CD14-positive monocyte (primary cell): ENCODE data around the gene BICD1. TPM values are rescaled to one million over a fixed set of nuclear protein-coding genes. Genes with fewer than 3 reads are reported as not detected.

Experiments used
- DNase-seq, 3 donors: peaks; one replicate each; pipeline ENCODE4 v3.0.0-alpha.2; 2011 to 2022
- H2AFZ ChIP-seq: 2 replicates; pipeline ENCODE4 v1.6.0; 2012; ENCODE audit warnings: mild to moderate bottlenecking, low read depth, low read length, inconsistent platforms; ENCODE audit not compliant: insufficient read depth, poor library complexity, severe bottlenecking
- H3K27ac ChIP-seq, 2 donors: 1 replicate in 1 of 2; 2 replicates in 1 of 2; pipeline ENCODE4 v1.5.1; 2012 to 2013; ENCODE audit warnings: low read length in 2 of 2, control low read depth in 1 of 2, inconsistent platforms in 1 of 2, low read depth in 1 of 2, mild to moderate bottlenecking in 1 of 2
- H3K27me3 ChIP-seq, 2 donors: one replicate each; pipeline versions ENCODE4 v1.6.0 to v1.6.1; 2011 to 2013; ENCODE audit warnings: low read length in 2 of 2; ENCODE audit not compliant: control insufficient read depth in 2 of 2, insufficient read depth in 2 of 2
- H3K36me3 ChIP-seq, 2 donors: replicated peaks in 1 of 2; 1 replicate in 1 of 2; 2 replicates in 1 of 2; pipeline versions ENCODE4 v1.5.1 to v1.6.1; 2012 to 2013; ENCODE audit warnings: low read length in 2 of 2, control low read depth in 1 of 2, inconsistent platforms in 1 of 2, mild to moderate bottlenecking in 1 of 2; ENCODE audit not compliant: insufficient read depth in 2 of 2, control insufficient read depth in 1 of 2
- H3K4me1 ChIP-seq, 2 donors: 1 replicate in 1 of 2; 2 replicates in 1 of 2; pipeline versions ENCODE4 v1.5.1 to v1.6.1; 2012 to 2013; ENCODE audit warnings: low read length in 2 of 2, control low read depth in 1 of 2, inconsistent platforms in 1 of 2, mild to moderate bottlenecking in 1 of 2, moderate library complexity in 1 of 2; ENCODE audit not compliant: insufficient read depth in 2 of 2, control insufficient read depth in 1 of 2
- H3K4me2 ChIP-seq: replicated peaks from 2 replicates; pipeline ENCODE3; 2012; ENCODE audit warnings: low read length, moderate library complexity, mild to moderate bottlenecking; ENCODE audit not compliant: poor library complexity, severe bottlenecking; ENCODE audit errors: extremely low read depth
- H3K4me3 ChIP-seq, 3 experiments: fragments of 200-600 bp in 1 of 3; sonication (generic) in 1 of 3; replicated peaks in 1 of 3; 1 replicate in 2 of 3; 2 replicates in 1 of 3; pipeline ENCODE4 v1.5.1; 2011 to 2013; ENCODE audit warnings: low read length in 3 of 3, mild to moderate bottlenecking in 3 of 3, control low read depth in 2 of 3, low read depth in 2 of 3, inconsistent platforms in 1 of 3, moderate library complexity in 1 of 3
- H3K79me2 ChIP-seq: 2 replicates; pipeline ENCODE4 v1.6.0; 2012; ENCODE audit warnings: mild to moderate bottlenecking, control low read depth, inconsistent platforms, low read length, moderate library complexity; ENCODE audit not compliant: insufficient read depth
- H3K9ac ChIP-seq: 2 replicates; pipeline ENCODE4 v1.6.0; 2017; ENCODE audit warnings: low read length, mild to moderate bottlenecking; ENCODE audit not compliant: insufficient read depth, poor library complexity, severe bottlenecking
- H3K9me3 ChIP-seq, 2 donors: replicated peaks in 1 of 2; 1 replicate in 1 of 2; 2 replicates in 1 of 2; pipeline versions ENCODE4 v1.5.1 to v1.6.1; 2012 to 2013; ENCODE audit warnings: low read length in 2 of 2, control low read depth in 1 of 2; ENCODE audit not compliant: control insufficient read depth in 1 of 2, insufficient read depth in 1 of 2
- H4K20me1 ChIP-seq: 2 replicates; pipeline ENCODE4 v1.6.0; 2012; ENCODE audit warnings: mild to moderate bottlenecking, low read length, control low read depth, moderate library complexity; ENCODE audit not compliant: insufficient read depth
- H3K27ac Mint-ChIP-seq, 7 donors: one replicate each; pipeline ENCODE4 v1.8.0; 2020; ENCODE audit warnings: mild to moderate bottlenecking in 7 of 7, mixed read lengths in 7 of 7, moderate library complexity in 6 of 7, inconsistent platforms in 2 of 7
- H3K27me3 Mint-ChIP-seq, 3 donors: one replicate each; pipeline ENCODE4 v1.8.0; 2021 to 2022; ENCODE audit warnings: low read depth in 3 of 3, mild to moderate bottlenecking in 3 of 3, mixed read lengths in 3 of 3, moderate library complexity in 3 of 3, inconsistent platforms in 1 of 3
- H3K36me3 Mint-ChIP-seq, 2 donors: one replicate each; pipeline ENCODE4 v1.8.0; 2020; ENCODE audit warnings: mixed read lengths in 2 of 2, inconsistent platforms in 1 of 2, mild to moderate bottlenecking in 1 of 2
- H3K4me1 Mint-ChIP-seq: one replicate; pipeline ENCODE4 v1.8.0; 2020; ENCODE audit warnings: mild to moderate bottlenecking, mixed read lengths
- H3K4me3 Mint-ChIP-seq, 2 donors: one replicate each; pipeline ENCODE4 v1.8.0; 2020; ENCODE audit warnings: mild to moderate bottlenecking in 2 of 2, mixed read lengths in 2 of 2, moderate library complexity in 1 of 2
- H3K9me3 Mint-ChIP-seq, 7 donors: one replicate each; pipeline ENCODE4 v1.8.0; 2020 to 2022; ENCODE audit warnings: mixed read lengths in 7 of 7, mild to moderate bottlenecking in 6 of 7, moderate library complexity in 6 of 7, inconsistent platforms in 2 of 7
- CTCF ChIP-seq: fragments of 200-600 bp; IDR thresholded peaks from one replicate; pipeline ENCODE4 v1.8.0; 2022; ENCODE audit warnings: antibody characterized with exemption, mild to moderate bottlenecking
- WGBS: methylation state at CpG from one replicate; pipeline ENCODE4 v1.1.5; 2013; ENCODE audit warnings: missing lambda C conversion rate; ENCODE audit not compliant: insufficient coverage; 5-methylcytosine and 5-hydroxymethylcytosine counted together
- intact Hi-C, 2 donors: fragments of 100-400 bp; cut with micrococcal nuclease; formaldehyde crosslinking; loops; one replicate each; pipeline versions ENCODE4 v1.15.0 to v1.15.1; 2023
- polyA plus RNA-seq, 3 donors: library from polyadenylated mRNA; depleted of rRNA in 1 of 3; unstranded in 2 of 3; stranded (reverse) in 1 of 3; fragments of 300-500 nt in 2 of 3; fragments of >200 nt in 1 of 3; fragmentation: Illumina TruSeq in 2 of 3; gene quantifications; 1 replicate in 2 of 3; 2 replicates in 1 of 3; pipeline ENCODE4 v1.2.3, GENCODE V29; 2012 to 2021

BICD1 gene
- polyA plus RNA-seq, 3 donors: 0.55 to 2.1 (median 1.6) TPM

DNA sequence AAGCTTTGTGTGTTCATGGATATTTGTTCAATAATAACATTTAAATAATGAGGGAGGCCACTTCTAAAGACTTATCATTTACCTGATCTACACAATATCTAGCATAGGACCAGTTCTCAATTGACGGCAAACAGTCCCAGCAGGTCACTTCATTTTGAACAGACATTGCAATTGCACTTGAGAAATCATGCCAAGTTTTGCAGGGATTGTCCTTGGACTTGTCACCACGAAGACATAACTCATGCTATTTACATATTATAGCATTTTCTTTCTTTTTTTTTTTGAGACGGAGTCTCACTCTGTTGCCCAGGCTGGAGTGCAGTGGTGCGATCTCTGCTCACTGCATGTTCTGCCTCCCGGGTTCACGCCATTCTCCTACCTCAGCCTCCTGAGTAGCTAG is 34.5 kb upstream of the BICD1 start:
- peaks cover 0 to 5% (median 4%) of the 10 kb centered on the region in 3 donors for H3K27me3 Mint-ChIP-seq
- Histone ChIP-seq H3K36me3 (no peaks in the 10 kb centered on the region), H3K4me1 (no peaks in the 10 kb centered on the region), H3K4me2 (no peak overlapping the region), H3K79me2 (no peaks in the 10 kb centered on the region), H4K20me1 (no peaks in the 10 kb centered on the region), H2AFZ (no peak overlapping the region), H3K4me3 (no peak overlapping the region), H3K9me3 (no peaks in the 10 kb centered on the region), H3K9ac (no peak overlapping the region), H3K27me3 (no peaks in the 10 kb centered on the region), H3K27ac (no peak overlapping the region)
- intact Hi-C loops: no loop called here
- no peak for TF ChIP-seq CTCF
- no peak overlapping the region for H3K4me3 Mint-ChIP-seq
- H3K36me3 Mint-ChIP-seq: no peaks in the 10 kb centered on the region
- whole genome bisulfite sequencing: 81% methylated on average over 2 of the region's 6 CpGs
- no peaks in the 10 kb centered on the region for H3K4me1 Mint-ChIP-seq
- DNase-seq: no peak
- no peak overlapping the region for H3K27ac Mint-ChIP-seq
- H3K9me3 Mint-ChIP-seq: peaks cover 0 to 13% (median 4%) of the 10 kb centered on the region in 7 donors

- intact Hi-C loops: no loop called here
- H3K36me3 Mint-ChIP-seq: no peaks in the 10 kb centered on the region
- no peak overlapping the region for H3K27ac Mint-ChIP-seq
These were observed 32.2 kb upstream of the BICD1 start for GRCh38 chr12:32074432-32074831.

More at GRCh38 chr12:32074432-32074831, 32.2 kb upstream of the BICD1 start:
- peaks cover 0 to 5% (median 4%) of the 10 kb centered on the region in 3 donors for H3K27me3 Mint-ChIP-seq
- H2AFZ ChIP-seq: no peak overlapping the region
- H3K4me1 ChIP-seq: no peaks in the 10 kb centered on the region
- no peaks in the 10 kb centered on the region for H3K9me3 ChIP-seq
- no peaks in the 10 kb centered on the region for H3K27me3 ChIP-seq
- H3K27ac ChIP-seq: no peak overlapping the region
- H3K4me3 ChIP-seq: no peak overlapping the region
- H3K9ac ChIP-seq: no peak overlapping the region
- H4K20me1 ChIP-seq: no peaks in the 10 kb centered on the region
- H3K79me2 ChIP-seq: no peaks in the 10 kb centered on the region
- H3K4me3 Mint-ChIP-seq: no peak overlapping the region
- no peak for TF ChIP-seq CTCF
- peaks cover 0 to 13% (median 4%) of the 10 kb centered on the region in 7 donors for H3K9me3 Mint-ChIP-seq
- no peaks in the 10 kb centered on the region for H3K4me1 Mint-ChIP-seq
- no peak overlapping the region for H3K4me2 ChIP-seq
- DNase-seq: no peak
- H3K36me3 ChIP-seq: no peaks in the 10 kb centered on the region
